ENCODE results near the gene PLXNA4. TPM values are rescaled to one million over a fixed set of nuclear protein-coding genes. Genes with fewer than 3 reads are reported as not detected.

Gene PLXNA4
- total and polyA plus RNA-seq, 4 donors: 0.04 to 1.1 (median 0.41) TPM

DNA sequence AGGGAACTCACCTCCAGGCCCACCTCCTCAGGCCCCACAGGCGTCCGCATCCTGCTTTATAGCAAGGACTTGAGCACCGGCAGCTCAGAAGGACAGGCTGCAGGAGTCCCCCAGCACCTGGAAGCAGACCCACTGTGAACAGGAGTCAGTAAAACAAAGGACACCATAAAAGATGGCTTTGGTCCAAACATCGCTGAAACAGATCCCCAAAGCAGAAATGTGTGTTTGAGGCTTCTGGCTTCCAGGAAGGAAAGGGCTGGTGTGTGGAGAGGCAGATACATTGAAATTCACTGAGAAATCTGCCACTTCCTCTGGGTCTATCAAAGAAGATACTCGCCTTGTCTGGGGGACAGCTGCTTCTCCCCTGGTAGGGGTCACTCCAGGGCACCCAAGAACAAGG is 286.2 kb downstream of the PLXNA4 start:
- H3K9me3 ChIP-seq (ENCODE audit: control insufficient read depth in 4 of 4, low read length in 3 of 4): no peaks in the 10 kb centered on the region
- H3K27ac ChIP-seq (ENCODE audit: low read depth in 1 of 2, low read length in 2 of 2): no peak overlapping the region
- H3K9ac ChIP-seq (ENCODE audit: low read depth in 1 of 2, low read length in 2 of 2): no peak overlapping the region
- no peaks in the 10 kb centered on the region for H3K36me3 ChIP-seq (ENCODE audit: control insufficient read depth in 4 of 4, insufficient read depth in 3 of 4, low read depth in 1 of 4, low read length in 3 of 4)
- no peak for DNase-seq (ENCODE audit: low spot score)
- no peak overlapping the region for H3K4me3 ChIP-seq (ENCODE audit: low read depth in 1 of 3, low read length in 3 of 3)
- peaks cover 0 to 3% (median 0%) of the 10 kb centered on the region in 4 donors for H3K27me3 ChIP-seq (ENCODE audit: control insufficient read depth in 4 of 4, insufficient read depth in 4 of 4, low read length in 3 of 4)
- TF ChIP-seq NR2F2 (IDR thresholded peaks at IDR 0.05) (no peak), RAD21 (IDR thresholded peaks at IDR 0.05) (no peak), REST (IDR thresholded peaks at IDR 0.05) (no peak), ATF3 (IDR thresholded peaks at IDR 0.05) (no peak), HNF4A (conservative IDR thresholded peaks at IDR 0.05) (no peak), FOXA2 (IDR thresholded peaks at IDR 0.05) (no peak), RXRA (IDR thresholded peaks at IDR 0.05) (no peak), JUND (IDR thresholded peaks at IDR 0.05) (no peak), EGR1 (IDR thresholded peaks at IDR 0.05; ENCODE audit: low read depth in 2 of 2) (no peak), FOXA1 (IDR thresholded peaks at IDR 0.05) (no peak), HNF4G (IDR thresholded peaks at IDR 0.05) (no peak)
- TF ChIP-seq, protein P1, sequence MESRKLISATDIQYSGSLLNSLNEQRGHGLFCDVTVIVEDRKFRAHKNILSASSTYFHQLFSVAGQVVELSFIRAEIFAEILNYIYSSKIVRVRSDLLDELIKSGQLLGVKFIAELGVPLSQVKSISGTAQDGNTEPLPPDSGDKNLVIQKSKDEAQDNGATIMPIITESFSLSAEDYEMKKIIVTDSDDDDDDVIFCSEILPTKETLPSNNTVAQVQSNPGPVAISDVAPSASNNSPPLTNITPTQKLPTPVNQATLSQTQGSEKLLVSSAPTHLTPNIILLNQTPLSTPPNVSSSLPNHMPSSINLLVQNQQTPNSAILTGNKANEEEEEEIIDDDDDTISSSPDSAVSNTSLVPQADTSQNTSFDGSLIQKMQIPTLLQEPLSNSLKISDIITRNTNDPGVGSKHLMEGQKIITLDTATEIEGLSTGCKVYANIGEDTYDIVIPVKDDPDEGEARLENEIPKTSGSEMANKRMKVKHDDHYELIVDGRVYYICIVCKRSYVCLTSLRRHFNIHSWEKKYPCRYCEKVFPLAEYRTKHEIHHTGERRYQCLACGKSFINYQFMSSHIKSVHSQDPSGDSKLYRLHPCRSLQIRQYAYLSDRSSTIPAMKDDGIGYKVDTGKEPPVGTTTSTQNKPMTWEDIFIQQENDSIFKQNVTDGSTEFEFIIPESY (IDR thresholded peaks at IDR 0.05): no peak
- TF ChIP-seq, protein P2, sequence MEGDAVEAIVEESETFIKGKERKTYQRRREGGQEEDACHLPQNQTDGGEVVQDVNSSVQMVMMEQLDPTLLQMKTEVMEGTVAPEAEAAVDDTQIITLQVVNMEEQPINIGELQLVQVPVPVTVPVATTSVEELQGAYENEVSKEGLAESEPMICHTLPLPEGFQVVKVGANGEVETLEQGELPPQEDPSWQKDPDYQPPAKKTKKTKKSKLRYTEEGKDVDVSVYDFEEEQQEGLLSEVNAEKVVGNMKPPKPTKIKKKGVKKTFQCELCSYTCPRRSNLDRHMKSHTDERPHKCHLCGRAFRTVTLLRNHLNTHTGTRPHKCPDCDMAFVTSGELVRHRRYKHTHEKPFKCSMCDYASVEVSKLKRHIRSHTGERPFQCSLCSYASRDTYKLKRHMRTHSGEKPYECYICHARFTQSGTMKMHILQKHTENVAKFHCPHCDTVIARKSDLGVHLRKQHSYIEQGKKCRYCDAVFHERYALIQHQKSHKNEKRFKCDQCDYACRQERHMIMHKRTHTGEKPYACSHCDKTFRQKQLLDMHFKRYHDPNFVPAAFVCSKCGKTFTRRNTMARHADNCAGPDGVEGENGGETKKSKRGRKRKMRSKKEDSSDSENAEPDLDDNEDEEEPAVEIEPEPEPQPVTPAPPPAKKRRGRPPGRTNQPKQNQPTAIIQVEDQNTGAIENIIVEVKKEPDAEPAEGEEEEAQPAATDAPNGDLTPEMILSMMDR (IDR thresholded peaks at IDR 0.05; ENCODE audit: low read depth, low read length, missing input control): no peak
- no peaks in the 10 kb centered on the region for H3K4me1 ChIP-seq (ENCODE audit: control insufficient read depth in 4 of 4, insufficient read depth in 4 of 4, low read length in 3 of 4)
- WGBS: 81% methylated on average over 5 of the region's 5 CpGs

DNA sequence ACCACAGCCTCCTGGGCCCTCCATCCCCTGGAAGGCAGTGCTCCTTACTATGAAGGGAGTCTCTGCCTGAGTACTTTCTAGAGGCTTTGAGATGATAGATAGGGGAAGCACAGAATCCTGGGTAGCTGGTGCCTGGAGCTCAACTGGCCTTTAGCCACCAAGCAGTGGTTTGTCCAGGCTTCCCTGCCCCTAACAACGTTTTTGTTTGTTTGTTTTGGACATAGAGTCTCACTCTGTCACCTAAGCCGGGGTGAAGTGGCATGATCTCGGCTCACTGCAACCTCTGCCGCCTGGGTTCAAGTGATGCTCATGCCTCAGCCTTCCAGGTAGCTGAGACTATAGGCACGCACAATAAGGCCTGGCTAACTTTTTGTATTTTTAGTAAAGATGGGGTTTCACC is 289.4 kb downstream of the PLXNA4 start:
- DNase-seq (ENCODE audit: low spot score): no peak
- no peaks in the 10 kb centered on the region for H3K9me3 ChIP-seq (ENCODE audit: control insufficient read depth in 4 of 4, low read length in 3 of 4)
- WGBS: 69% methylated on average over 5 of the region's 5 CpGs
- H3K4me1 ChIP-seq (ENCODE audit: control insufficient read depth in 4 of 4, insufficient read depth in 4 of 4, low read length in 3 of 4): no peaks in the 10 kb centered on the region
- H3K27me3 ChIP-seq (ENCODE audit: control insufficient read depth in 4 of 4, insufficient read depth in 4 of 4, low read length in 3 of 4): peaks cover 0 to 3% (median 0%) of the 10 kb centered on the region in 4 donors
- H3K36me3 ChIP-seq (ENCODE audit: control insufficient read depth in 4 of 4, insufficient read depth in 3 of 4, low read depth in 1 of 4, low read length in 3 of 4): no peaks in the 10 kb centered on the region
- no peak overlapping the region for H3K9ac ChIP-seq (ENCODE audit: low read depth in 1 of 2, low read length in 2 of 2)
- no peak overlapping the region for H3K4me3 ChIP-seq (ENCODE audit: low read depth in 1 of 3, low read length in 3 of 3)
- no peak overlapping the region for H3K27ac ChIP-seq (ENCODE audit: low read depth in 1 of 2, low read length in 2 of 2)
- TF ChIP-seq TAF1 (conservative IDR thresholded peaks at IDR 0.05) (no peak), FOXA2 (IDR thresholded peaks at IDR 0.05) (no peak), HNF4G (IDR thresholded peaks at IDR 0.05) (no peak), ATF3 (IDR thresholded peaks at IDR 0.05) (no peak), GABPA (IDR thresholded peaks at IDR 0.05 in 1 of 2, conservative IDR thresholded peaks at IDR 0.05 in 1 of 2) (no peak), NR2F2 (IDR thresholded peaks at IDR 0.05) (no peak), SP1 (IDR thresholded peaks at IDR 0.05) (no peak), EGR1 (IDR thresholded peaks at IDR 0.05; ENCODE audit: low read depth in 2 of 2) (no peak), HNF4A (conservative IDR thresholded peaks at IDR 0.05) (no peak), RAD21 (IDR thresholded peaks at IDR 0.05) (no peak), FOXA1 (IDR thresholded peaks at IDR 0.05) (no peak), JUND (IDR thresholded peaks at IDR 0.05) (no peak), YY1 (IDR thresholded peaks at IDR 0.05) (no peak)
- TF ChIP-seq, protein P2 (IDR thresholded peaks at IDR 0.05; ENCODE audit: low read depth, low read length, missing input control): no peak
- TF ChIP-seq, protein P1 (IDR thresholded peaks at IDR 0.05): no peak
